ENCODE data around the gene ALOX15. TPM values are rescaled to one million over a fixed set of nuclear protein-coding genes. Genes with fewer than 3 reads are reported as not detected.

ALOX15 gene
- total and polyA plus RNA-seq, 9 of the 15 experiments (the other 6 are each of a cell fraction or from before 2014, with no cell fraction given) = not detected

GRCh38 chr17:4632581-4632920 lies 8.9 kb downstream of the ALOX15 start:
- Histone ChIP-seq H3K27me3 (ENCODE audit: control insufficient read depth in 2 of 2, insufficient read depth in 2 of 2, low read length in 2 of 2) (peaks cover 0 to 17% of the 10 kb centered on the region in 2 experiments; a peak in 2 of 5 replicates), H3K4me1 (replicated peaks in 1 of 2; ENCODE audit: control insufficient read depth in 2 of 2, insufficient read depth in 2 of 2, low read length in 2 of 2) (peaks cover 0 to 4% of the 10 kb centered on the region in 2 experiments; a peak in 2 of 5 replicates), H3K4me2 (ENCODE audit: insufficient read depth, low read length) (no peak overlapping the region), H2AFZ (ENCODE audit: low read depth, low read length) (no peak overlapping the region), H3K4me3 (no peak overlapping the region), H4K20me1 (replicated peaks; ENCODE audit: control insufficient read depth, insufficient read depth, low read length) (no peaks in the 10 kb centered on the region), H3K9ac (ENCODE audit: insufficient read depth in 1 of 2, low read depth in 2 of 2, low read length in 2 of 2) (no peak overlapping the region), H3K36me3 (ENCODE audit: control insufficient read depth, insufficient read depth, low read length) (no peaks in the 10 kb centered on the region), H3K9me3 (replicated peaks; ENCODE audit: control insufficient read depth, insufficient read depth, low read depth, low read length) (no peaks in the 10 kb centered on the region), H3K9me1 (ENCODE audit: control insufficient read depth, insufficient read depth, low read length) (no peaks in the 10 kb centered on the region), H3K27ac (ENCODE audit: extremely low read depth, low read depth, low read length) (no peak overlapping the region), H3K79me2 (ENCODE audit: control insufficient read depth, insufficient read depth, low read length) (no peaks in the 10 kb centered on the region)
- FAIRE-seq = no peak
- ChIA-PET CTCF (ENCODE audit: low intra/inter-chr PET ratio) (no interaction called here), POLR2A (interaction anchor here (0.8 kb wide), 1 partner anchor 13 kb away, joined by 3 read pairs; no protein-coding TSS in a partner anchor)
- BruUV-seq (replicated peaks) = no TSS peak
- no peak for DNase-seq (ENCODE audit: extremely low read depth in 1 of 4, low spot score in 3 of 4)
- no peak for ATAC-seq
- intact Hi-C loops (cut with micrococcal nuclease) = no loop called here
- in situ Hi-C loops (cut with MboI) = no loop called here
- WGBS (ENCODE audit: insufficient coverage, low coverage, missing lambda C conversion rate) = 11% methylated on average over 7 of the region's 7 CpGs
- TF ChIP-seq ZNF23 (CRISPR knock-in tag; IDR thresholded peaks at IDR 0.05) = no peak
- TF ChIP-seq MLLT1 (IDR thresholded peaks at IDR 0.05) = no peak
- TF ChIP-seq POU5F1 (IDR thresholded peaks at IDR 0.05; ENCODE audit: borderline replicate concordance, low read depth, low read length, partially characterized antibody) = no peak
- TF ChIP-seq ZNF79 (CRISPR knock-in tag; IDR thresholded peaks at IDR 0.05; ENCODE audit: low read depth) = no peak
- TF ChIP-seq ATF4 (CRISPR knock-in tag; IDR thresholded peaks at IDR 0.05) = no peak
- TF ChIP-seq HBP1 (CRISPR knock-in tag; IDR thresholded peaks at IDR 0.05) = no peak
- TF ChIP-seq ZNF583 (CRISPR knock-in tag; IDR thresholded peaks at IDR 0.05) = no peak
- no peak for TF ChIP-seq FOSL1 (tag; conservative IDR thresholded peaks at IDR 0.05)
- TF ChIP-seq BCOR (IDR thresholded peaks at IDR 0.05) = no peak
- TF ChIP-seq STAT6 (CRISPR knock-in tag; IDR thresholded peaks at IDR 0.05) = no peak
- TF ChIP-seq FOXK1 (CRISPR knock-in tag; IDR thresholded peaks at IDR 0.05; ENCODE audit: borderline replicate concordance) = no peak
- no peak for TF ChIP-seq ZNF217 (CRISPR knock-in tag; IDR thresholded peaks at IDR 0.05)
- TF ChIP-seq TFAP4 (CRISPR knock-in tag; IDR thresholded peaks at IDR 0.05; ENCODE audit: borderline replicate concordance) = no peak
- no peak for TF ChIP-seq ZNF354B (CRISPR knock-in tag; IDR thresholded peaks at IDR 0.05)
- TF ChIP-seq E2F1 (CRISPR knock-in tag; IDR thresholded peaks at IDR 0.05) = no peak

Data from K562 (cell line).